ENCODE results near the gene MC1R. TPM values are rescaled to one million over a fixed set of nuclear protein-coding genes. Genes with fewer than 3 reads are reported as not detected.

The MC1R gene
- total RNA-seq, 3 donors from 2014 or later (not counting 1 experiment from before 2014, with no cell fraction given), result 12.3 to 22.2 (median 13.7) TPM

GRCh38 chr16:89958068-89958467 is 39.4 kb downstream of the MC1R start:
- Histone ChIP-seq H3K36me3 (ENCODE audit: control insufficient read depth, insufficient read depth, low read length) (peaks cover 14% of the 10 kb centered on the region), H3K27me3 (ENCODE audit: control insufficient read depth, insufficient read depth, low read length) (no peaks in the 10 kb centered on the region), H3K4me1 (ENCODE audit: control insufficient read depth, insufficient read depth, low read length) (peaks cover 28% of the 10 kb centered on the region), H3K9me3 (ENCODE audit: control insufficient read depth, insufficient read depth, low read length) (no peaks in the 10 kb centered on the region), H3K27ac (ENCODE audit: low read length) (no peak overlapping the region), H3K4me3 (ENCODE audit: low read length) (no peak overlapping the region)
- H3K36me3 Mint-ChIP-seq, result peaks cover 8% of the 10 kb centered on the region
- H3K27me3 Mint-ChIP-seq (ENCODE audit: low read depth in 2 of 2), result no peaks in the 10 kb centered on the region
- ATAC-seq, result peak in 2 of 3 donors; percentile 59 to 66
- H3K4me1 Mint-ChIP-seq, result peaks cover 0 to 8% of the 10 kb centered on the region in 2 donors
- no peak overlapping the region for H3K27ac Mint-ChIP-seq
- 93% methylated on average over 7 of the region's 7 CpGs for WGBS (ENCODE audit: insufficient coverage)
- TF ChIP-seq CTCF (IDR thresholded peaks at IDR 0.05), result no peak
- no peak overlapping the region for H3K4me3 Mint-ChIP-seq
- no peak for DNase-seq
- H3K9me3 Mint-ChIP-seq, result no peaks in the 10 kb centered on the region
- intact Hi-C loops (cut with micrococcal nuclease), result no loop called here

DNA sequence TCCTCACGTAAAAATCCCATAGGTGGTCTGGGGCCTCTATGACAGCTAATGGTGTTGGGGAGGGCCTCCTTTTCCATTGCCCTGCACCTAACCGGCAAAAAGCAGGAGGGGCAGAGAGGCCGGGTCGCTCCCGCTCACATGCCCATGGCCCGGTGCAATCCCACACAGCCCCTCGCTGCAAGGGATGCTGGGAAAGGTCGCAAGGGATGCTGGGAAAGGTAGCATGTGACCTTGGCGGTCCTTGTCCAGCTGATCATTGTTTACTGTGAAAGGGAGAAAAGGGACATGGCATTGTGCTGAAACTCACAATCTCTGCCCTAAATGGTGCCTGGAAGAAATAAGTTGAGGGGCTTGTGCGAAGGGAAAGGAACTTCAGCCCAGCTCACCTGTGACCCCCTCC is 39.9 kb downstream of the MC1R start:
- peaks cover 24% of the 10 kb centered on the region for H3K4me1 ChIP-seq (ENCODE audit: control insufficient read depth, insufficient read depth, low read length)
- ATAC-seq (no peak), DNase-seq (no peak)
- Mint-ChIP-seq H3K4me3 (no peak overlapping the region), H3K36me3 (peaks cover 8% of the 10 kb centered on the region), H3K27ac (no peak overlapping the region), H3K27me3 (ENCODE audit: low read depth in 2 of 2) (no peaks in the 10 kb centered on the region), H3K4me1 (peaks cover 0 to 8% of the 10 kb centered on the region in 2 donors), H3K9me3 (no peaks in the 10 kb centered on the region)
- no peaks in the 10 kb centered on the region for H3K9me3 ChIP-seq (ENCODE audit: control insufficient read depth, insufficient read depth, low read length)
- intact Hi-C loops (cut with micrococcal nuclease), result no loop called here
- no peak for TF ChIP-seq CTCF (IDR thresholded peaks at IDR 0.05)
- WGBS (ENCODE audit: insufficient coverage), result 98% methylated on average over 10 of the region's 10 CpGs
- no peak overlapping the region for H3K4me3 ChIP-seq (ENCODE audit: low read length)
- no peak overlapping the region for H3K27ac ChIP-seq (ENCODE audit: low read length)
- H3K27me3 ChIP-seq (ENCODE audit: control insufficient read depth, insufficient read depth, low read length), result no peaks in the 10 kb centered on the region
- H3K36me3 ChIP-seq (ENCODE audit: control insufficient read depth, insufficient read depth, low read length), result peaks cover 14% of the 10 kb centered on the region

DNA sequence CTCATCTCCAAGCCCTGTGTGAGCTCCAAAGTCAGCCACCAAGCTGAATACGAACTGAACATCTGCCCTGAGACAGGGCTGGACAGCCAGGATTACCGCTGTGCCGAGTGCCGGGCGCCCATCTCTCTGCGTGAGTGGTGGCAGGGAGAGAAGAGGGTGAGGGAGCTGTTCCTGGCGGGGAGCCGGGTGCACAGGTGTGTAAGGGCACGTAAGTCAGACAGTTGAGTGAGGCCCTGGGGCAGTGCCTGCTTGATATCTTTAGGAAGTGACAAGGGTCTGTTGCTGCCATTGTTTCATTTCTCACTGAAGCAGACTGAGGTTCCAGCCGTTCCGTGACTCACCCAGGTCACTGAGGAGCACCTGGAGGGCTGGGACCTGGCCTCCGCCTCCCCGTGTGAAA is 42.3 kb downstream of the MC1R start:
- WGBS (ENCODE audit: insufficient coverage), result 96% methylated on average over 13 of the region's 13 CpGs
- Mint-ChIP-seq H3K27me3 (ENCODE audit: low read depth in 2 of 2) (no peaks in the 10 kb centered on the region), H3K27ac (no peak overlapping the region), H3K36me3 (peaks cover 8% of the 10 kb centered on the region), H3K4me3 (no peak overlapping the region), H3K4me1 (peaks cover 0 to 8% of the 10 kb centered on the region in 2 donors), H3K9me3 (no peaks in the 10 kb centered on the region)
- DNase-seq (no peak), ATAC-seq (no peak)
- TF ChIP-seq CTCF (IDR thresholded peaks at IDR 0.05), result no peak
- intact Hi-C loops (cut with micrococcal nuclease), result no loop called here
- H3K27ac ChIP-seq (ENCODE audit: low read length), result no peak overlapping the region
- H3K36me3 ChIP-seq (ENCODE audit: control insufficient read depth, insufficient read depth, low read length), result peaks cover 11% of the 10 kb centered on the region
- no peaks in the 10 kb centered on the region for H3K9me3 ChIP-seq (ENCODE audit: control insufficient read depth, insufficient read depth, low read length)
- no peaks in the 10 kb centered on the region for H3K27me3 ChIP-seq (ENCODE audit: control insufficient read depth, insufficient read depth, low read length)
- peaks cover 14% of the 10 kb centered on the region for H3K4me1 ChIP-seq (ENCODE audit: control insufficient read depth, insufficient read depth, low read length)
- H3K4me3 ChIP-seq (ENCODE audit: low read length), result no peak overlapping the region

DNA sequence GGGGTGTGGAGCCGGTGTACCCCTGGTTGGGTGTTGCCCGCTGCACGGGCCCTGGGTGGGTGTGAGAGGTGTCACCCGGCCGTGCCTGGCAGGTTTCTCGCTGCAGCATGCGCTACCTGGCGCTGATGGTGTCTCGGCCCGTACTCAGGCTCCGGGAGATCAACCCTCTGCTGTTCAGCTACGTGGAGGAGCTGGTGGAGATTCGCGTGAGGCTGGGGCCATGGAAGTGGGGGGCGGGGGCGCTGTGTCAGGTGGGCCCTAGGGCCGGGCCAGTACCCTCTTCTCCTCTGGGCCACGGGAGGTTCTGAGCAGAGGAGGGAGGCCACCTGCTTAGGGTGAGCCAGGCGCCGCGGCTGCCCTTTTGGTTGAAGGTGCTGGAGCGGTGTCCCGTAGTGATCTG is 43.3 kb downstream of the MC1R start:
- WGBS (ENCODE audit: insufficient coverage), result 95% methylated on average over 23 of the region's 23 CpGs
- Mint-ChIP-seq H3K4me1 (peaks cover 0 to 8% of the 10 kb centered on the region in 2 donors), H3K27me3 (ENCODE audit: low read depth in 2 of 2) (no peaks in the 10 kb centered on the region), H3K36me3 (peaks cover 8% of the 10 kb centered on the region), H3K4me3 (no peak overlapping the region), H3K9me3 (no peaks in the 10 kb centered on the region), H3K27ac (no peak overlapping the region)
- Histone ChIP-seq H3K27me3 (ENCODE audit: control insufficient read depth, insufficient read depth, low read length) (no peaks in the 10 kb centered on the region), H3K36me3 (ENCODE audit: control insufficient read depth, insufficient read depth, low read length) (peaks cover 11% of the 10 kb centered on the region), H3K4me3 (ENCODE audit: low read length) (no peak overlapping the region), H3K27ac (ENCODE audit: low read length) (no peak overlapping the region), H3K9me3 (ENCODE audit: control insufficient read depth, insufficient read depth, low read length) (no peaks in the 10 kb centered on the region), H3K4me1 (ENCODE audit: control insufficient read depth, insufficient read depth, low read length) (peaks cover 8% of the 10 kb centered on the region)
- no peak for TF ChIP-seq CTCF (IDR thresholded peaks at IDR 0.05)
- intact Hi-C loops (cut with micrococcal nuclease), result no loop called here
- ATAC-seq (no peak), DNase-seq (no peak)

Measured in natural killer cell (primary cell).